ENCODE data around the gene C10orf143. TPM values are rescaled to one million over a fixed set of nuclear protein-coding genes. Genes with fewer than 3 reads are reported as not detected.

The C10orf143 gene
- total RNA-seq, 4 donors from 2014 or later: 0.44 to 4.0 (median 0.70) TPM

Other genes with a start within 250 kb of the C10orf143 start
- 1 to 10 TPM in 2 of 4 donors, under 1 TPM in 2; 0.42 to 2.9 (median 1.3) TPM for gene EBF3, start 146.6 kb downstream of the C10orf143 start, total RNA-seq
- gene GLRX3, start 25.6 kb upstream of the C10orf143 start, total RNA-seq: 100 to 1,000 TPM in 2 of 4 donors, 10 to 100 TPM in 2; 48.5 to 115 (median 81.8) TPM

Data from esophagus squamous epithelium (tissue), 4 donors.